ENCODE data around the gene SPG7.

The SPG7 gene

GRCh38 chr16:89564476-89565255, 56.5 kb downstream of the SPG7 start:
- TF ChIP-seq CTCF (IDR thresholded peaks at IDR 0.05; ENCODE audit: low read depth, low read length) (no peak), MAX (IDR thresholded peaks at IDR 0.05; ENCODE audit: low read depth, low read length) (no peak), MYC (IDR thresholded peaks at IDR 0.05; ENCODE audit: low read depth, low read length) (0 out of 2 replicates have a peak, but pooled peaks have one; percentile 5), POLR2A (IDR thresholded peaks at IDR 0.05; ENCODE audit: extremely low read depth, insufficient read length) (peak; percentile 19)
- H3K4me3 ChIP-seq (ENCODE audit: low read depth, low read length) = peak overlapping the region; percentile 98
- DNase-seq (ENCODE audit: low read depth) = peak; percentile 67

GRCh38 chr16:89565256-89565505, 57.0 kb downstream of the SPG7 start:
- peak; percentile 89 for DNase-seq (ENCODE audit: low read depth)
- TF ChIP-seq CTCF (IDR thresholded peaks at IDR 0.05; ENCODE audit: low read depth, low read length) = no peak
- no peak for TF ChIP-seq MYC (IDR thresholded peaks at IDR 0.05; ENCODE audit: low read depth, low read length)
- TF ChIP-seq POLR2A (IDR thresholded peaks at IDR 0.05; ENCODE audit: extremely low read depth, insufficient read length) = no peak
- no peak for TF ChIP-seq MAX (IDR thresholded peaks at IDR 0.05; ENCODE audit: low read depth, low read length)
- H3K4me3 ChIP-seq (ENCODE audit: low read depth, low read length) = no peak overlapping the region

- peak; percentile 80 for DNase-seq (ENCODE audit: low read depth)
- no peak overlapping the region for H3K4me3 ChIP-seq (ENCODE audit: low read depth, low read length)
- TF ChIP-seq CTCF (IDR thresholded peaks at IDR 0.05; ENCODE audit: low read depth, low read length) (peak; percentile 83), POLR2A (IDR thresholded peaks at IDR 0.05; ENCODE audit: extremely low read depth, insufficient read length) (peak; percentile 45), MAX (IDR thresholded peaks at IDR 0.05; ENCODE audit: low read depth, low read length) (peak; percentile 86), MYC (IDR thresholded peaks at IDR 0.05; ENCODE audit: low read depth, low read length) (no peak)
Observed at GRCh38 chr16:89565506-89566372, 57.5 kb downstream of the SPG7 start.

GRCh38 chr16:89567656-89568594, 59.7 kb downstream of the SPG7 start:
- no peak for TF ChIP-seq POLR2A (IDR thresholded peaks at IDR 0.05; ENCODE audit: extremely low read depth, insufficient read length)
- TF ChIP-seq MAX (IDR thresholded peaks at IDR 0.05; ENCODE audit: low read depth, low read length) = no peak
- no peak for TF ChIP-seq MYC (IDR thresholded peaks at IDR 0.05; ENCODE audit: low read depth, low read length)
- TF ChIP-seq CTCF (IDR thresholded peaks at IDR 0.05; ENCODE audit: low read depth, low read length) = no peak
- no peak for DNase-seq (ENCODE audit: low read depth)

More at GRCh38 chr16:89567656-89568594, 59.7 kb downstream of the SPG7 start:
- no peak overlapping the region for H3K4me3 ChIP-seq (ENCODE audit: low read depth, low read length)

Data from NB4 (cell line).